HG02759 (cell line): ENCODE data around the gene ADIPOQ.
A peak's percentile ranks its signal among the peaks of the same experiment; 100 is the strongest.
"Not testable (repeated sequence)": the region's sequence is repeated elsewhere in the genome, so short reads cannot be mapped to it uniquely, and the experiment has no call there.

Experiments
- ATAC-seq: cut with Tn5 transposase; IDR thresholded peaks from one replicate; pipeline ENCODE4 v1.9.1; 2021; ENCODE audit warnings: mild to moderate bottlenecking, moderate library complexity; ENCODE audit not compliant: unreplicated experiment

ADIPOQ gene

DNA sequence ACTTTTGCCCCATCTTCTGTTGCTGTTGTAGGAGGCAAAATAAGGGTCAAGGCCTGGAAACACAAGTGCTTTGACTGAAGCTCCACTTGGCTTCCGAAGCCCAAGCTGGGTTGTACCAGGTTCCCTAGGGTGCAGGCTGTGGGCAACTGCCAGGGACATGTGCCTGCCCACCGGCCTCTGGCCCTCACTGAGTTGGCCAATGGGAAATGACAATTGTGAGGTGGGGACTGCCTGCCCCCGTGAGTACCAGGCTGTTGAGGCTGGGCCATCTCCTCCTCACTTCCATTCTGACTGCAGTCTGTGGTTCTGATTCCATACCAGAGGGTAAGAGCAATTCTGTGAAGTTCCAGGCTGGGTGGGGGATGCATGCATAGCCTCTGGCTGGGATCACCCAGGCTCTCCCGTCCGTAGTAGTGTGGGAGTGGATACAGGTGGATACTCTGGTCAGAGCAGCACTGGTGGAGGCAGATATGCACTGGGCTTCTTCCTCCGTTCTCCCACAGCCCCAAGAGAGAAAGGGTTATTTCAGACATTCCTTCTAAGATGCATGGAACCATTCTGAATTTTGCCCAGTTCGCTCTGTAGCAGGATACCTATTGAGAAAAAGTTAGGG lies at the start of gene ADIPOQ:
ADIPOQ (plus strand) TSS at position 285 of the 613 bp plus-strand sequence. CDS start 10,349 bp downstream, outside the sequence.
- ATAC-seq = no peak

DNA sequence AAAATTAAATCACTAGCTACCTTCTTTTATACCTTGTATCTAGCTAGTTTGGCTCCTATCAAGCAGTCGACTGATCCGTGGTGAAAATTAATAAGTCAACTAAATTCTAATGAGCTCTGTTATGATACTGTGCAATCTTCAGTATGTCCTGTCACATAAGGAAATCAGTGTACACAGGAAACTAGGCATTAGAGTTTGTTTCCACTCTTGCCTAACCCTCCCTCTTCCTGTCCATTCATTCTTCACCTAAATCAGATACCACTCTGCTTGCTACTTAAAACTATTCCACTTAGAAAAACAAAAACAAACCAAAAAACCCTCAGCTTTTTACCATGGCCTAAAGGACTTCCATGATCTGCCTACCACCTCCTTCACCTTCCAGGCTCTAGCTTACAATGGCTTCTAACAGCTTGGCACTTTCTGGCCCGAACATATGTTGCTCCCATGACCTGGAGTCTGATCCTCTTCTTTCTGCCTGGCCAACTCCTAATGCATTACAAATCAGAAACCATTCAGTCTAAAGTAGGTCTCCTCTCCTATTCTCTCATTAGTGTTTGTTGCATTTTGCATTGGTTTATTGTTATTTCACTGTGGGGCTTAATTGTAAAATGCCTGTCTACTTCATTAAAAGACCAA lies 44.2 kb upstream of the ADIPOQ start:
- ATAC-seq = no peak

DNA sequence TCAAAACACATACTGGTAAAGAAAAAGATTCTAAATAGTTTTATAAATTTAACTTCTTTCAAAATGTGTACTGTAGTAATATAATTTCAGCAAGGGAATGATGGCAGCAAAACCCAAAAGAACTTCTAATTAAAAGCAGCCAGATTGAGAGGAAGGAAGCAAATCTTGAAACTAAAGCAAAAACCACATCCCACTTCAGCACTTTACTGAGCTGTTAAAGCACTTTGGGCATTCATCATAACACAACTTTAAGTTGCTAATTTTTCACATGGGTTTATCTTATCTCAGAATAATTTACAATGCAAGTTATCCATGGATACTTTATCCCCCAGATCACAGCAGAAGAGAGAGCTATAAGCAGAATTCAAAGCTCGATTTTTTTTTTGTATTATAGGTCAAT lies 42.2 kb upstream of the ADIPOQ start:
- no peak for ATAC-seq

GRCh38 chr3:186802701-186803100 lies 39.8 kb upstream of the ADIPOQ start:
- ATAC-seq = no peak

DNA sequence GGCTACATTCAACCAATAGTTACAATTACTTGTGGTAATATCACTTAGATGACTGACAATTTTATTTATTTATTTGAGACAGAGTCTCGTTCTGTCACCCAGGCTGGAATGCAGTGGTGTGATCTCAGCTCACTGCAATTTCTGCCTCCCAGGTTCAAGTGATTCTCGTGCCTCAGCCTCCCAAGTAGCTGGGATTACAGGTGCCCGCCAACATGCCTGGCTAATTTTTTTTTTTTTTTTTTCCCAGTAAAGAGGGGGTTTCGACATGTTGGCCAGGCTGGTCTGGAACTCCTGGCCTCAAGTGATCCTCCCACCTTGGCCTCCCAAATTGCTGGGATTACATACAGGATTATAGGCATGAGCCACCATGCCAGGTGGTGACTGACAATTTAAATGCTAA lies 39.1 kb upstream of the ADIPOQ start:
- ATAC-seq = not testable (repeated sequence)

DNA sequence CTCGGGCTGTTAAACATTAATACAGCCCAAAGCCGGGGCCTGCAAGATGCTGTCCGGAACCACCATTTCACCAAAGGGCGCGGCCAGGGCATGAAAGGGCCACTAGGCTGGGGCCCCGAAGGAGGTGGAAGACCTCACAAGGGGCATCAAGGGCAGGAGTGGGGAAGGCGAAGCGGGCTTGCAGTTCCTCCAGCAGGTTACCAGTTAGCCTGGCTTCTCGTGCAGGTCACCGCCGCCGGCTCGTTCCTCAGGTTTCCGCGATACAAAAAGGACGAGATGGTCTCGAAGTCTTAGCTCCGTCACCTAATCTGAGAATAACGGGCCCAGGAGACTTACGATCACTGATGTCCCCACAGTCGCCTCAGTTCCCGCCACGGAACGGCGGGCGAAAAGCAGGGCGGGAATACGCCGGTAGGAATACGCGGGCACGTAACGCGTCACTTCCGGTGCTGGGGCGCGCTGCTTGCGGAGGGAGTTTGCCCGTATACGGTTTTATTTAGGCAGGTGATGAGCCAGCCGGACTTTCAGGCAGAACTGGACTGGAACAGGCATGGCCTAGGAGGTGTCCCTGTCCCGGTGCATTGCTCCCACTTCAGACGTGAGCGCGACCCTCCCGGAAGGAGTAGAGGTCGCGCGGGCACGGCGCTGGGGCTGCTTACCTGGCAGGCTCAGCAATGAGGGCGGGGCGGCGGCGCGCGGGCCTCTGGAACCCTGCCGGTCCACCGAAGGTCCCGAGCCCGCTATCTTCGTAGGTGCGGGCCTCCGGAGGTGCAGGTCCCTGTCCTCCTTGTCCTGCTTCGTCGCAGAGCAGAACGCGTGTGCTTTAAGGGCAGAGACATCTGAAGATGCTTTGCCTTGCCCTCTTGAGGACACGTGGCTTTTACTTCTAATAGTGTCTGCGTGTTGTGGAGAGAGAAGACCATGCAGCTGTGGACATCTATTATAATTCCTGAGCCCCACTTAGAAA lies 36.1 kb upstream of the ADIPOQ start, which contains the start of gene RFC4:
RFC4 (minus strand) TSS at position 394 of the 967 bp plus-strand sequence. CDS start 1,769 bp downstream, outside the sequence.
- peak; percentile 94 for ATAC-seq

- no peak for ATAC-seq
Measured at GRCh38 chr3:186807231-186807630, 35.3 kb upstream of the ADIPOQ start.

DNA sequence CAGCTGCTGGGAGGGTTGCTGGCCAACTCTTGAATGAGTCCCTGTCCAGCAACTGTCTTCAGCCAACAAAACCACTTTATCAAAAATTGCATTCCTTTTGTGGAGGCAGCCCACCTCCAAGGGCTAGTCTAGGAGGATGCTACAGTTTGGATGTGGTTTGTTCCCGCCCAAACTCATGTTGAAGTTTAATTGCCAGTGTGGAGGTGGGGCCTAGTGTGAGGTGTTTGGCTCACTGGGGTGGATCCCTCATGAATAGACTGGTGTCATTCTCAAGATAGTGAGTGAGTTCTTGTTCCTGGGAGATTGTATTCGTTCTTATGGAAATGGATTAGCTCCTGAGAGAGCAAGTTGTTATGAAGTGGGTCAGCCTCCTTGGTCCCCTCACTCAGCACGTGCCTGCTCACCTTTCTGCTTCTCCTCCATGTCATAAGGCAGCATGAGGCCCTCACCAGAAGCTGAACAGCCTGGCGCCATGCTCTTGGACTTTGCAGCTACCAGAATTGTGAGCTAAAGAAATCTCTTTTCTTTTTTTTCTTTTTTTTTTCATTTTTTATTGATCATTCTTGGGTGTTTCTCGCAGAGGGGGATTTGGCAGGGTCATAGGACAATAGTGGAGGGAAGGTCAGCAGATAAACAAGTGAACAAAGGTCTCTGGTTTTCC lies 32.0 kb upstream of the ADIPOQ start:
- ATAC-seq = no peak

GRCh38 chr3:186811313-186811712 lies 31.2 kb upstream of the ADIPOQ start:
- ATAC-seq = not testable (repeated sequence)

DNA sequence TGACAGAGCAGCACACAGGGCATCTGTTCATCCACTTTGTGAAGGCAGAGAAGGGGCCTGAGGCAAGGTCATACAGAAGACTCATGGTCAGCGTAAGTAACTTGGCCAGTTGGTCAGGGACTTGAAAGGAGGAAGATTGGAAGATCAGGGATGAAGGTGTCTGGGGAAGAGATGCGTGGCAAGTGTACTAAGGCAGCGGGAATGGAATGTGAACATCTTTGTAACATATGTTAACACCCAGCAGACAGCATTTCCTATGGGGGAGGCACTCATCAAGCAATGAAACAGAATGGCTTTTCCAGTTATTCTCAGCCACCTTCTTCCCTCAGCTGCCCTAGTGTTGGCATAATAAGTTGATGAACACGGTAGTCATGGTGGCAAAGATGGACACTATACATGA lies 28.4 kb upstream of the ADIPOQ start:
- ATAC-seq = no peak

- ATAC-seq = no peak
Measured at GRCh38 chr3:186815435-186815834, 27.1 kb upstream of the ADIPOQ start.

- ATAC-seq = no peak
Measured at GRCh38 chr3:186818516-186818915, 24.0 kb upstream of the ADIPOQ start.

DNA sequence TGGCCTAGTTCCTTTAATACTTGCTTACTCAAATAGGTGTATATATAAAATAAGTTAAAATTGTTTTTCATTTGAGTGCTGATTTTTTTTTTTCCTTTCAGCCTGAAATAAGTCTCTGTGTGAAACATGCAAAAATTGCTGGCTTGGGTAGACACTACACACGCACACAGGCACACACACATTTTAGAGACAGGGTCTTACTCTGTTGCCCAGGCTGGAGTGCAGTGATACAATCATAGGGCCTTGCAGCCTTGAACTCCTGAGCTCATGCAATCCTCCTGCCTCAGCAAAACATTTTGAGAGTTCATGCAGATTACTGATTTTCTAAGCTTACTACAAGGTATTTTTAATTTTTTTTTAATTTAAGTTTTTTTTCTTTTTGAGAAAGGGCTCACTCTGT lies 23.6 kb upstream of the ADIPOQ start:
- no peak for ATAC-seq

GRCh38 chr3:186821429-186822387 lies 20.8 kb upstream of the ADIPOQ start:
- no peak for ATAC-seq

- ATAC-seq = not testable (repeated sequence)
Measured at GRCh38 chr3:186822388-186822759, 20.1 kb upstream of the ADIPOQ start.

DNA sequence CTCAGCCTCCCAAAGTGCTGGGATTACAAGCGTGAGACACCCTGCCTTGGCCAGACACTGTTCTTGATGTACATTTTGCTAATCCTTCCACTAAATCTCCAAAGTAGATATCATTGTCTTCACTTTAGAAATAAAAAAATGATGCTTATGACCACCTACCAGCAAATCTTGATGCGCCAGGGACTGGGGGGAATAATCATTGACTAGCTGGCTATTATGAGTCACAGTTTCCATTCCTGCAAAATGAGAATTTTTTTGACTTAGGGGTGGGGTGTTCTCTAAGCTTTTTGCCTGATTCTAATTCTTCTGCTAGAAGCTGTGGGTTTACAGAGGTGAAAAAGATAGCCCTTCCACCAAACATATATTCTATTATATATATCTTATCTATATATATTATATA lies 19.1 kb upstream of the ADIPOQ start:
- no peak for ATAC-seq

- no peak for ATAC-seq
Measured at GRCh38 chr3:186824430-186825139, 17.9 kb upstream of the ADIPOQ start.

DNA sequence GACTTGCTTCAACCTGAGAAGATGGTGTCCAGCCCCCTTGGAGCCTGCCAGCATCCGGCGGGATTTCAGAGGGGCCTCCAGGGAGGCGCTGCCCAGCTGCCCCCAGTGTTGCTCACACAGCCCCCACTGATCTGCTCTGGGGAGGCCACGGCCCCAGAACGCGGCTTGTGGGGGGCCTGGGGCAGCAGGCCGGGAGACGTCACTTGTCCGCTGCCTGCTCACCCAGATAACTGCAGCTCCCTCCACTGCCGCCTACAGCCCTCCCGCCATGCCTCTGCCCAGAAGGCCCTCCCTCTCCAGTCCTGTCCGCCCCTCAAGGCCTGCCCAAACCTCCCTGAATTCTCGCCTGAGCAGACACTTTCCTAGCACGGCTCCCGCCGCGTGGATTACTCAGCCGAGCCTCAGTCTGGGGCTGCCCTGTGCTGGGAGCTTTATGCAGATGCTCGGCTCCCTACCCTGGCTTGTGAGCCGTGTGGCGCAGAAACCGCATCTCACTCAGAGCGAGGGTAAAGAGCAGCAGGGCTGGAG lies 17.2 kb upstream of the ADIPOQ start:
- ATAC-seq = no peak

GRCh38 chr3:186825872-186826409 lies 16.6 kb upstream of the ADIPOQ start:
- no peak for ATAC-seq
